Measurements from ENCODE around the gene OR51F1. TPM values are rescaled to one million over a fixed set of nuclear protein-coding genes. Genes with fewer than 3 reads are reported as not detected.

OR51F1 gene
- total and polyA plus RNA-seq, 2 donors (not counting 3 experiments of a cell fraction or from before 2014, with no cell fraction given): not detected

DNA sequence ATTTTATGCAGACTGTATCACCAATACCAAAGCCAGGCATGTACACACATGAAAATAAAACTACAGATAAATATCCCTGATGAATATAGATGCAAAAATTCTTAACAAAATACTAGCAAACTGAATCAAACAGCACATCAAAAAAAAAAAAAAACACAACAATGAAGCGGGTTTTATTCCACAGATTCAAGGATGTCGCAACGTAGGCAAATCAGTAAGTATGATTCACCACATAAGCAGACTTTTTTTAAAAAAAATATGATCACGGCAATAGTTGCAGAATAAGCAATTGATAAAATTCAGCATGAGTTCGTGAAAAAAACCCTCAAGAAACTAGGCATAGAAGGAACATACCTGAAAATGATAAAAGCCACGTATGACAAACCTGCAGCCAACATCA is 21.3 kb downstream of the OR51F1 start:
- BruUV-seq (replicated peaks): no TSS peak
- FAIRE-seq (no peak), DNase-seq (ENCODE audit: low read depth, low spot score) (no peak)
- TF ChIP-seq MYC (IDR thresholded peaks at IDR 0.05; ENCODE audit: low read depth, low read length) (no peak), FOS (IDR thresholded peaks at IDR 0.05; ENCODE audit: borderline replicate concordance, insufficient read depth, low read length) (no peak), JUN (IDR thresholded peaks at IDR 0.05; ENCODE audit: borderline replicate concordance, insufficient read depth, insufficient read length, low read depth) (no peak), POLR2AphosphoS5 (IDR thresholded peaks at IDR 0.05; ENCODE audit: insufficient read depth, low read depth, low read length) (no peak)
- TF ChIP-seq, protein P1, sequence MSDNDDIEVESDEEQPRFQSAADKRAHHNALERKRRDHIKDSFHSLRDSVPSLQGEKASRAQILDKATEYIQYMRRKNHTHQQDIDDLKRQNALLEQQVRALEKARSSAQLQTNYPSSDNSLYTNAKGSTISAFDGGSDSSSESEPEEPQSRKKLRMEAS (IDR thresholded peaks at IDR 0.05; ENCODE audit: insufficient read depth, insufficient read length): no peak
- CTCF ChIA-PET: no interaction called here
- H3K4me2 ChIP-seq (ENCODE audit: insufficient read depth, low read length): no peak overlapping the region
- H3K4me1 ChIP-seq (ENCODE audit: control insufficient read depth, extremely low read depth, insufficient read depth, low read length): no peaks in the 10 kb centered on the region
- H3K27ac ChIP-seq (ENCODE audit: insufficient read depth, low read depth, low read length): no peak overlapping the region
- H3K9me1 ChIP-seq (replicated peaks; ENCODE audit: control insufficient read depth, extremely low read depth, insufficient read depth, low read length): no peaks in the 10 kb centered on the region
- no peak overlapping the region for H2AFZ ChIP-seq (ENCODE audit: low read depth, low read length)
- H3K36me3 ChIP-seq (ENCODE audit: control insufficient read depth in 2 of 2, extremely low read depth in 1 of 2, insufficient read depth in 2 of 2, low read length in 2 of 2): no peaks in the 10 kb centered on the region
- POLR2A ChIA-PET: no interaction called here
- dilution Hi-C loops (cut with MboI; ENCODE audit: extremely low pct_ligation_motif_present, low sequenced_read_pairs) (no loop called here), intact Hi-C loops (cut with micrococcal nuclease) (no loop called here)
- no peaks in the 10 kb centered on the region for H4K20me1 ChIP-seq (replicated peaks; ENCODE audit: control insufficient read depth, extremely low read depth, insufficient read depth, low read length)
- H3K27me3 ChIP-seq (ENCODE audit: control insufficient read depth in 2 of 2, insufficient read depth in 2 of 2, low read length in 2 of 2): no peaks in the 10 kb centered on the region
- H3K79me2 ChIP-seq (ENCODE audit: control insufficient read depth, insufficient read depth, low read length): no peaks in the 10 kb centered on the region
- no peak overlapping the region for H3K9ac ChIP-seq (replicated peaks; ENCODE audit: extremely low read depth, insufficient read depth, low read length)
- no peaks in the 10 kb centered on the region for H3K9me3 ChIP-seq (replicated peaks; ENCODE audit: control insufficient read depth, insufficient read depth, low read length)
- H3K4me3 ChIP-seq (replicated peaks in 1 of 3; ENCODE audit: insufficient read depth in 1 of 3, low read depth in 1 of 3, low read length in 3 of 3): no peak overlapping the region

DNA sequence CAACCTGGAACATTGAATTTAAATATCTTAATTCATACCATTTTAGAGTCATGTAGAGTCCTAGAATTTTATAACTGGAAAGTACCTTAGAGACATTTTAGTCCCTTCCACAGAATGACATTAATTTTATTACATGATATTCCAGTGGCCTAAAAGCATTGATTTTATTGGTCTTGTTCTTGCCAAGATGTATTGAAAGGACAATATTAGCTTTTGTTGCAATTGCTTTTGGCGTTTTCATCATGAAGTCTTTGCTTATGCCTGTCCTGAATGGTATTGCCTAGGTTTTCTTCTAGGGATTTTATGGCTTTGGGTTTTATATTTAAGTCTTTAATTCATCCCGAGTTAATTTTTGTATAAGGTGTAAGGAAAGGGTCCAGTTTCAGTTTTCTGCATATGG is 29.0 kb downstream of the OR51F1 start:
- Histone ChIP-seq H3K9me1 (replicated peaks; ENCODE audit: control insufficient read depth, extremely low read depth, insufficient read depth, low read length) (no peaks in the 10 kb centered on the region), H3K4me2 (ENCODE audit: insufficient read depth, low read length) (no peak overlapping the region), H2AFZ (ENCODE audit: low read depth, low read length) (no peak overlapping the region), H3K9me3 (replicated peaks; ENCODE audit: control insufficient read depth, insufficient read depth, low read length) (no peaks in the 10 kb centered on the region), H4K20me1 (replicated peaks; ENCODE audit: control insufficient read depth, extremely low read depth, insufficient read depth, low read length) (no peaks in the 10 kb centered on the region), H3K4me1 (ENCODE audit: control insufficient read depth, extremely low read depth, insufficient read depth, low read length) (no peaks in the 10 kb centered on the region), H3K27me3 (ENCODE audit: control insufficient read depth in 2 of 2, insufficient read depth in 2 of 2, low read length in 2 of 2) (no peaks in the 10 kb centered on the region), H3K27ac (ENCODE audit: insufficient read depth, low read depth, low read length) (no peak overlapping the region), H3K79me2 (ENCODE audit: control insufficient read depth, insufficient read depth, low read length) (no peaks in the 10 kb centered on the region), H3K36me3 (ENCODE audit: control insufficient read depth in 2 of 2, extremely low read depth in 1 of 2, insufficient read depth in 2 of 2, low read length in 2 of 2) (no peaks in the 10 kb centered on the region), H3K4me3 (replicated peaks in 1 of 3; ENCODE audit: insufficient read depth in 1 of 3, low read depth in 1 of 3, low read length in 3 of 3) (no peak overlapping the region), H3K9ac (replicated peaks; ENCODE audit: extremely low read depth, insufficient read depth, low read length) (no peak overlapping the region)
- ChIA-PET CTCF (no interaction called here), POLR2A (no interaction called here)
- FAIRE-seq (no peak), DNase-seq (ENCODE audit: low read depth, low spot score) (no peak)
- intact Hi-C loops (cut with micrococcal nuclease) (no loop called here), dilution Hi-C loops (cut with MboI; ENCODE audit: extremely low pct_ligation_motif_present, low sequenced_read_pairs) (no loop called here)
- no peak for TF ChIP-seq EZH2 (IDR thresholded peaks at IDR 0.05; ENCODE audit: borderline replicate concordance, low read depth, low read length, severe bottlenecking)
- no peak for TF ChIP-seq FOS (IDR thresholded peaks at IDR 0.05; ENCODE audit: borderline replicate concordance, insufficient read depth, low read length)
- TF ChIP-seq POLR2A (IDR thresholded peaks at IDR 0.05; ENCODE audit: low read depth, low read length): no peak
- no peak for TF ChIP-seq CTCF (IDR thresholded peaks at IDR 0.05; ENCODE audit: extremely low read depth in 1 of 2, insufficient read depth in 1 of 2, low read depth in 1 of 2, low read length in 2 of 2)
- TF ChIP-seq, protein P1 (IDR thresholded peaks at IDR 0.05; ENCODE audit: insufficient read depth, insufficient read length): no peak
- no peak for TF ChIP-seq MYC (IDR thresholded peaks at IDR 0.05; ENCODE audit: low read depth, low read length)
- TF ChIP-seq JUN (IDR thresholded peaks at IDR 0.05; ENCODE audit: borderline replicate concordance, insufficient read depth, insufficient read length, low read depth): no peak
- TF ChIP-seq GATA2 (IDR thresholded peaks at IDR 0.05; ENCODE audit: insufficient read depth, insufficient read length, low read depth, low read length): no peak
- no peak for TF ChIP-seq POLR2AphosphoS5 (IDR thresholded peaks at IDR 0.05; ENCODE audit: insufficient read depth, low read depth, low read length)
- BruUV-seq (replicated peaks): no TSS peak

Data from endothelial cell of umbilical vein (primary cell).